ENCODE results near the gene MIEF1. TPM values are rescaled to one million over a fixed set of nuclear protein-coding genes. Genes with fewer than 3 reads are reported as not detected.

The MIEF1 gene
- 29.8 TPM for total RNA-seq

DNA sequence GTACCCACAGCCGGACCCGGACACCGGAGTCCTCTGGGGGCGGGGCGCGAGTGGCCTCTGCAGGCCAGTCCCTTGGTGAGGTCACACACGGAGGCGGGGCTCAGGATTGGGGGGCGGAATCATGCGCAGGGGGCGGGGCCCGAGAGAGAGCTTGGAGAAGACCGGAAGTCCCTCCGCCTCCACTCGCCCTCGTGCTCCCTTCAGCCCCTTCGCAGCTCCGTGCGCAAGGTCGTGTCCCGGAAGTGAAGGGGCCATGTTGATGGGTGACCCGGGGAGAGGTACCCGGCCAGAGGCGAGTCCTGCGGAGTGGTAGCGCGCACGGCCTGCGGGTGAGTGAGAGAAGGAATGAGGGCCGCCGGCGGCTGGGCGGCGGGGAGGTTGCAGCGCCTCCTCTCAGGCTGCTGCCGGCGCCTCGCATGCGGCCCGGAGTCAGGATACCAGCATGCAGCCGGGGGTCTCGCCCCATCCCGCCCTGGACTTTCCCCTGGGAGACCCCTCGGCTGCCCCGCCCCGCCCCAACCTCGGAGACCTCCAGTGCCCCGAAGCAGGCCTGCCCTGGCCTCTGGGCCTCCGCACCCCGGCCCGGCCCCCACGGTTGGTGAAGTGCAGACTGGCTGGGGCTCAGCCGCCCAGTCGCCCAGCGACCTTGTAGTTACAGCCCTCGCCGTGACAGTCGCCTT lies at the start of gene MIEF1:
MIEF1 (plus strand) TSS at position 182 of the 680 bp plus-strand sequence. CDS start 9,005 bp downstream, outside the sequence.

GRCh38 chr22:39456522-39457197 lies 45.4 kb upstream of the MIEF1 start, which contains the start of gene MGAT3:
TSS of gene MGAT3 (plus strand) at chr22:39457012. CDS start at chr22:39487348, 30,336 bp downstream.

GRCh38 chr22:39520226-39521105 lies 18.4 kb downstream of the MIEF1 start, which contains the start of gene ATF4:
TSS of gene ATF4 (plus strand) at chr22:39520562. CDS start at chr22:39521446, 884 bp downstream.

GRCh38 chr22:39532215-39533073 lies 30.4 kb downstream of the MIEF1 start, which contains the start of gene RPS19BP1:
TSS of gene RPS19BP1 (minus strand) at chr22:39532748. CDS start at chr22:39532738, 10 bp downstream.

Other genes starting within 250 kb of the MIEF1 start
- 1,691 TPM for gene RPL3, start 182.7 kb upstream of the MIEF1 start, total RNA-seq
- 84.9 TPM for gene SYNGR1, start 152.3 kb upstream of the MIEF1 start, total RNA-seq
- 14.1 TPM for gene TAB1, start 102.5 kb upstream of the MIEF1 start, total RNA-seq
- gene MGAT3, start 45.3 kb upstream of the MIEF1 start, total RNA-seq = 42.9 TPM
- 99.0 TPM for gene ATF4, start 18.3 kb downstream of the MIEF1 start, total RNA-seq
- 35.8 TPM for gene RPS19BP1, start 30.5 kb downstream of the MIEF1 start, total RNA-seq
- gene CACNA1I, start 68.5 kb downstream of the MIEF1 start, total RNA-seq = 7.2 TPM

Measured in diencephalon (tissue), 1 donor.